ENCODE measurements around the gene ITGB1.
A peak's percentile ranks its signal among the peaks of the same experiment; 100 is the strongest.

- no peak for TF ChIP-seq EZH2 (IDR thresholded peaks at IDR 0.05; ENCODE audit: low read depth, unreplicated experiment)
- peak; percentile 53 for TF ChIP-seq POLR2AphosphoS5 (IDR thresholded peaks at IDR 0.05; ENCODE audit: low read depth)
- TF ChIP-seq CTCF (conservative IDR thresholded peaks at IDR 0.05; ENCODE audit: low read depth in 2 of 2), result no peak
- TF ChIP-seq REST (IDR thresholded peaks at IDR 0.05; ENCODE audit: unreplicated experiment), result no peak
- peak; percentile 67 for TF ChIP-seq CREB1 (CRISPR knock-in tag; IDR thresholded peaks at IDR 0.05; ENCODE audit: low read depth)
- no peak for TF ChIP-seq ZNF114 (CRISPR knock-in tag; IDR thresholded peaks at IDR 0.05)
- no peak for TF ChIP-seq EZH2phosphoT487 (IDR thresholded peaks at IDR 0.05; ENCODE audit: unreplicated experiment)
- no peak for TF ChIP-seq ETS1 (IDR thresholded peaks at IDR 0.05)
- TF ChIP-seq JUNB (IDR thresholded peaks at IDR 0.05; ENCODE audit: unreplicated experiment), result no peak
- no peak for TF ChIP-seq ZNF331 (CRISPR knock-in tag; IDR thresholded peaks at IDR 0.05; ENCODE audit: low read depth)
- no peak for TF ChIP-seq NANOG (IDR thresholded peaks at IDR 0.05; ENCODE audit: borderline replicate concordance)
- TF ChIP-seq STAT1 (IDR thresholded peaks at IDR 0.05; ENCODE audit: unreplicated experiment), result no peak
- TF ChIP-seq ZNF462 (CRISPR knock-in tag; IDR thresholded peaks at IDR 0.05), result no peak
Measured at GRCh38 chr10:32980558-32981468, 22.8 kb upstream of the ITGB1 start.
